Measurements from ENCODE around the gene WDR83. TPM values are rescaled to one million over a fixed set of nuclear protein-coding genes. Genes with fewer than 3 reads are reported as not detected.

Gene WDR83
- total and polyA plus RNA-seq, 10 of the 15 experiments (the other 5 are each of a cell fraction or from before 2014, with no cell fraction given) = 0.58 to 17.7 (median 10.8) TPM

DNA sequence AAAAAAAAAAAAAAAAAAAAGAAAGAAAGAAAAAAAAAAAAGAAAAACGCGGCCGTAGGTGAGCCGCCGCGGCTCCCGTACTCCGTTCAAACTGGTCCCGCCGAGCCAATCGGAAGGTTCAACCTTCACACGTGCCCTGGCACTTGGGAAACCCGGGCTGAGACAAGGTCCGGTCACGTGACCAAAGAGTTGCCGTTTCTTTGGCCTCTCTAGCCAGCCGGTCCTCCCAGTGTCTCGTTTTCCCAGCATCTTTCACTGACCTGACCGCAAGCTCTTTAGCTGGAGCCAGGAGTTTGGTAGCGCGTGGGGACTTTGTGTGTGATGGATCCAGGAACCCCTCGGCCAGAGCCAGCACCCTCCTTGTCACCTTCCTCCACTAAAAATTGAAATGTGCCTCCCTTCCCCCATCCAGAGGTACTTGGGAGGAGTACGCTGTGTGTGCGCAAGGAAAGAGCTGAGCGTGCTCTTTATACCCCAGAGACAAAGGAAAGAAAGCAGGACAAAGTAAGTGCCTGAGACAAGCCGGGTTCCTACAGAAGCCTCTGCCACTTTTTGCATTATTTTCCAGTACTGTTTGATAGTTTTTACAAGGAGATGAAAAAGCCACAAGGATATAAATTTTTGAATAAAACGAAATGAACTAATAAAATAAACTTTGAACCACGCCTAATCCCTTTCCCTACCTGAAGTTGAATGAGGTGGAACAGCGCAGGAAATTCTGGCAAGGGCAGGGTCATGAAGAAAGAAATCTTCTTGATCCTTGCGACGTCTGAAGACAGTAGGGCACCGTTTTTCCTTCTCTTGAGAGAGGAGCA is 56.2 kb downstream of the WDR83 start (continued):
- peak; percentile 99 for TF ChIP-seq ZNF384 (IDR thresholded peaks at IDR 0.05; ENCODE audit: borderline replicate concordance, low read depth, low read length)
- peak; percentile 73 for TF ChIP-seq HCFC1 (IDR thresholded peaks at IDR 0.05; ENCODE audit: low read length)
- TF ChIP-seq NBN (IDR thresholded peaks at IDR 0.05) = peak; percentile 81
- TF ChIP-seq, protein P1, sequence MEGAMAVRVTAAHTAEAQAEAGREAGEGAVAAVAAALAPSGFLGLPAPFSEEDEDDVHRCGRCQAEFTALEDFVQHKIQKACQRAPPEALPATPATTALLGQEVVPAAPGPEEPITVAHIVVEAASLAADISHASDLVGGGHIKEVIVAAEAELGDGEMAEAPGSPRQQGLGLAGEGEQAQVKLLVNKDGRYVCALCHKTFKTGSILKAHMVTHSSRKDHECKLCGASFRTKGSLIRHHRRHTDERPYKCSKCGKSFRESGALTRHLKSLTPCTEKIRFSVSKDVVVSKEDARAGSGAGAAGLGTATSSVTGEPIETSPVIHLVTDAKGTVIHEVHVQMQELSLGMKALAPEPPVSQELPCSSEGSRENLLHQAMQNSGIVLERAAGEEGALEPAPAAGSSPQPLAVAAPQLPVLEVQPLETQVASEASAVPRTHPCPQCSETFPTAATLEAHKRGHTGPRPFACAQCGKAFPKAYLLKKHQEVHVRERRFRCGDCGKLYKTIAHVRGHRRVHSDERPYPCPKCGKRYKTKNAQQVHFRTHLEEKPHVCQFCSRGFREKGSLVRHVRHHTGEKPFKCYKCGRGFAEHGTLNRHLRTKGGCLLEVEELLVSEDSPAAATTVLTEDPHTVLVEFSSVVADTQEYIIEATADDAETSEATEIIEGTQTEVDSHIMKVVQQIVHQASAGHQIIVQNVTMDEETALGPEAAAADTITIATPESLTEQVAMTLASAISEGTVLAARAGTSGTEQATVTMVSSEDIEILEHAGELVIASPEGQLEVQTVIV (IDR thresholded peaks at IDR 0.05; ENCODE audit: borderline replicate concordance, partially characterized antibody) = peak; percentile 10
- TF ChIP-seq SMAD5 (IDR thresholded peaks at IDR 0.05; ENCODE audit: low read depth) = peak; percentile 51; the same call in 1 of the 2 replicates
- TF ChIP-seq, protein P2, sequence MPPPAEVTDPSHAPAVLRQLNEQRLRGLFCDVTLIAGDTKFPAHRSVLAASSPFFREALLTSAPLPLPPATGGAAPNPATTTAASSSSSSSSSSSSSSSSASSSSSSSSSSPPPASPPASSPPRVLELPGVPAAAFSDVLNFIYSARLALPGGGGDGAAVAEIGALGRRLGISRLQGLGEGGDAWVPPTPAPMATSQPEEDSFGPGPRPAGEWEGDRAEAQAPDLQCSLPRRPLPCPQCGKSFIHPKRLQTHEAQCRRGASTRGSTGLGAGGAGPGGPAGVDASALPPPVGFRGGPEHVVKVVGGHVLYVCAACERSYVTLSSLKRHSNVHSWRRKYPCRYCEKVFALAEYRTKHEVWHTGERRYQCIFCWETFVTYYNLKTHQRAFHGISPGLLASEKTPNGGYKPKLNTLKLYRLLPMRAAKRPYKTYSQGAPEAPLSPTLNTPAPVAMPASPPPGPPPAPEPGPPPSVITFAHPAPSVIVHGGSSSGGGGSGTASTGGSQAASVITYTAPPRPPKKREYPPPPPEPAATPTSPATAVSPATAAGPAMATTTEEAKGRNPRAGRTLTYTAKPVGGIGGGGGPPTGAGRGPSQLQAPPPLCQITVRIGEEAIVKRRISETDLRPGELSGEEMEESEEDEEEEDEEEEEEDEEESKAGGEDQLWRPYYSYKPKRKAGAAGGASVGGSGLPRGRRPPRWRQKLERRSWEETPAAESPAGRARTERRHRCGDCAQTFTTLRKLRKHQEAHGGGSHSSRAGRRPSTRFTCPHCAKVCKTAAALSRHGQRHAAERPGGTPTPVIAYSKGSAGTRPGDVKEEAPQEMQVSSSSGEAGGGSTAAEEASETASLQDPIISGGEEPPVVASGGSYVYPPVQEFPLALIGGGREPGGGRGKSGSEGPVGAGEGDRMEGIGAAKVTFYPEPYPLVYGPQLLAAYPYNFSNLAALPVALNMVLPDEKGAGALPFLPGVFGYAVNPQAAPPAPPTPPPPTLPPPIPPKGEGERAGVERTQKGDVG (CRISPR knock-in tag; IDR thresholded peaks at IDR 0.05) = peak; percentile 95
- peak; percentile 100 for TF ChIP-seq RAD51 (IDR thresholded peaks at IDR 0.05)
- TF ChIP-seq RFX5 (IDR thresholded peaks at IDR 0.05; ENCODE audit: low read depth, low read length) = no peak
- no peak for TF ChIP-seq TCF7 (IDR thresholded peaks at IDR 0.05; ENCODE audit: borderline replicate concordance)
